ENCODE results near the gene PTCH1.

Gene PTCH1

GRCh38 chr9:95462249-95463147 is 54.3 kb downstream of the PTCH1 start:
- no peak for DNase-seq

GRCh38 chr9:95461448-95462248 is 55.1 kb downstream of the PTCH1 start:
- no peak for DNase-seq

- no peak for DNase-seq
Observed at GRCh38 chr9:95460518-95461164, 56.1 kb downstream of the PTCH1 start.

GRCh38 chr9:95459851-95460517 is 56.8 kb downstream of the PTCH1 start:
- DNase-seq: no peak

GRCh38 chr9:95459178-95459577 is 57.6 kb downstream of the PTCH1 start:
- DNase-seq: no peak

- DNase-seq: no peak
Observed at GRCh38 chr9:95458666-95459065, 58.1 kb downstream of the PTCH1 start.

GRCh38 chr9:95457769-95458168 is 59.0 kb downstream of the PTCH1 start:
- no peak for DNase-seq

- DNase-seq: no peak
Observed at GRCh38 chr9:95455714-95456113, 61.1 kb downstream of the PTCH1 start.

GRCh38 chr9:95452176-95452575 is 64.6 kb downstream of the PTCH1 start:
- no peak for DNase-seq

- DNase-seq: no peak
Observed at GRCh38 chr9:95451065-95451426, 65.7 kb downstream of the PTCH1 start.

GRCh38 chr9:95450171-95451064 is 66.4 kb downstream of the PTCH1 start:
- DNase-seq: no peak

- no peak for DNase-seq
Observed at GRCh38 chr9:95449016-95449415, 67.8 kb downstream of the PTCH1 start.

GRCh38 chr9:95447660-95448420 is 68.9 kb downstream of the PTCH1 start:
- DNase-seq: peak; percentile 48

- no peak for DNase-seq
Observed at GRCh38 chr9:95446984-95447383, 69.8 kb downstream of the PTCH1 start.

GRCh38 chr9:95446259-95446658 is 70.5 kb downstream of the PTCH1 start:
- no peak for DNase-seq

GRCh38 chr9:95444160-95444559 is 72.6 kb downstream of the PTCH1 start:
- DNase-seq: no peak

- DNase-seq: no peak
Observed at GRCh38 chr9:95443301-95443700, 73.5 kb downstream of the PTCH1 start.

GRCh38 chr9:95441081-95441480 is 75.7 kb downstream of the PTCH1 start:
- DNase-seq: no peak

- DNase-seq: no peak
Observed at GRCh38 chr9:95440447-95440846, 76.3 kb downstream of the PTCH1 start.

- no peak for DNase-seq
Observed at GRCh38 chr9:95438561-95439357, 78.0 kb downstream of the PTCH1 start.

All from NCI-H345 (cell line).